Daoy (cell line): ENCODE measurements around the gene CRISPLD2. TPM values are rescaled to one million over a fixed set of nuclear protein-coding genes. Genes with fewer than 3 reads are reported as not detected.

Source experiments
- DNase-seq: peaks from one replicate; pipeline ENCODE4 v3.0.0-alpha.2; 2015; ENCODE audit warnings: low read depth
- total RNA-seq: library from RNA; depleted of rRNA; stranded (reverse); fragments of >200 nt; shearing (Covaris generic); gene quantifications from 2 replicates; pipeline ENCODE4 v1.2.3, GENCODE V29; 2014

CRISPLD2 gene
- total RNA-seq, 1 experiment from 2014 or later = 25.7 TPM

- no peak for DNase-seq
Measured at GRCh38 chr16:84884596-84885341, 65.0 kb downstream of the CRISPLD2 start.

- no peak for DNase-seq
Measured at GRCh38 chr16:84885342-84885910, 65.6 kb downstream of the CRISPLD2 start.

GRCh38 chr16:84886497-84887090, 66.8 kb downstream of the CRISPLD2 start:
- DNase-seq = no peak

- no peak for DNase-seq
Measured at GRCh38 chr16:84887207-84887606, 67.4 kb downstream of the CRISPLD2 start.

- peak; percentile 29 for DNase-seq
Measured at GRCh38 chr16:84888450-84888849, 68.7 kb downstream of the CRISPLD2 start.

- no peak for DNase-seq
Measured at GRCh38 chr16:84889066-84889465, 69.3 kb downstream of the CRISPLD2 start.

GRCh38 chr16:84890427-84890826, 70.6 kb downstream of the CRISPLD2 start:
- no peak for DNase-seq

- DNase-seq = no peak
Measured at GRCh38 chr16:84891149-84891795, 71.5 kb downstream of the CRISPLD2 start.

- no peak for DNase-seq
Measured at GRCh38 chr16:84892097-84892496, 72.3 kb downstream of the CRISPLD2 start.

GRCh38 chr16:84893467-84893848, 73.7 kb downstream of the CRISPLD2 start:
- no peak for DNase-seq

GRCh38 chr16:84893849-84894599, 74.2 kb downstream of the CRISPLD2 start:
- DNase-seq = no peak

GRCh38 chr16:84895016-84895415, 75.2 kb downstream of the CRISPLD2 start:
- no peak for DNase-seq

- DNase-seq = no peak
Measured at GRCh38 chr16:84896847-84897246, 77.1 kb downstream of the CRISPLD2 start.

- DNase-seq = no peak
Measured at GRCh38 chr16:84897911-84898377, 78.2 kb downstream of the CRISPLD2 start.

- peak; percentile 18 for DNase-seq
Measured at GRCh38 chr16:84898447-84898846, 78.7 kb downstream of the CRISPLD2 start.

- no peak for DNase-seq
Measured at GRCh38 chr16:84899414-84899813, 79.6 kb downstream of the CRISPLD2 start.

- DNase-seq = no peak
Measured at GRCh38 chr16:84905965-84906460, 86.2 kb downstream of the CRISPLD2 start.

- no peak for DNase-seq
Measured at GRCh38 chr16:84907051-84907450, 87.3 kb downstream of the CRISPLD2 start.

GRCh38 chr16:84907575-84907974, 87.8 kb downstream of the CRISPLD2 start:
- no peak for DNase-seq

GRCh38 chr16:84909476-84910085, 89.8 kb downstream of the CRISPLD2 start:
- DNase-seq = no peak
